Stimulated activated CD4-positive, alpha-beta T cell treated with anti-CD3 and anti-CD28 coated beads, TNF-alpha, amount 100 ng/mL, for 1 hour (primary cell): ENCODE results near the gene OR2T3.
"Not testable (repeated sequence)": the region's sequence is repeated elsewhere in the genome, so short reads cannot be mapped to it uniquely, and the experiment has no call there.

Experiments
- DNase-seq, 3 donors: peaks; one replicate each; pipeline ENCODE4 v3.0.0-alpha.2; 2020; ENCODE audit warnings: low read depth in 3 of 3, low spot score in 1 of 3

Gene OR2T3, protein sequence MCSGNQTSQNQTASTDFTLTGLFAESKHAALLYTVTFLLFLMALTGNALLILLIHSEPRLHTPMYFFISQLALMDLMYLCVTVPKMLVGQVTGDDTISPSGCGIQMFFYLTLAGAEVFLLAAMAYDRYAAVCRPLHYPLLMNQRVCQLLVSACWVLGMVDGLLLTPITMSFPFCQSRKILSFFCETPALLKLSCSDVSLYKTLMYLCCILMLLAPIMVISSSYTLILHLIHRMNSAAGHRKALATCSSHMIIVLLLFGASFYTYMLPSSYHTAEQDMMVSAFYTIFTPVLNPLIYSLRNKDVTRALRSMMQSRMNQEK

DNA sequence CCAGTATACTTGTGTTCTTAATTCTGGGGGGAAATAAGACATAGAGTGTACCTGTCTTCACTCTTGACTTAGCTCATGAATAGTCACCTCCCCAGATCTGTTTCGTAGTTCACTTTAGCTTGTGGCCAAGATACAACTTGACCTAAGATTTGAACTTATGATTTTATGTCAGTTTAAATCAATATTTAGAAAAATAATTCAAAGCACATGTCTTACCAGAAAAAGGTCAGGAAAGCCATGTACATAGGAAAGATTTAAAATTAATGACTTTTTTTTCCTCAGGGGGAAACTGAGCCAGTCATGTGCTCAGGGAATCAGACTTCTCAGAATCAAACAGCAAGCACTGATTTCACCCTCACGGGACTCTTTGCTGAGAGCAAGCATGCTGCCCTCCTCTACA lies at the start of gene OR2T3:
Gene OR2T3 (plus strand): TSS at position 301 of the 400 bp plus-strand sequence. CDS start 0 bp downstream, at position 301.
- not testable (repeated sequence) for DNase-seq

DNA sequence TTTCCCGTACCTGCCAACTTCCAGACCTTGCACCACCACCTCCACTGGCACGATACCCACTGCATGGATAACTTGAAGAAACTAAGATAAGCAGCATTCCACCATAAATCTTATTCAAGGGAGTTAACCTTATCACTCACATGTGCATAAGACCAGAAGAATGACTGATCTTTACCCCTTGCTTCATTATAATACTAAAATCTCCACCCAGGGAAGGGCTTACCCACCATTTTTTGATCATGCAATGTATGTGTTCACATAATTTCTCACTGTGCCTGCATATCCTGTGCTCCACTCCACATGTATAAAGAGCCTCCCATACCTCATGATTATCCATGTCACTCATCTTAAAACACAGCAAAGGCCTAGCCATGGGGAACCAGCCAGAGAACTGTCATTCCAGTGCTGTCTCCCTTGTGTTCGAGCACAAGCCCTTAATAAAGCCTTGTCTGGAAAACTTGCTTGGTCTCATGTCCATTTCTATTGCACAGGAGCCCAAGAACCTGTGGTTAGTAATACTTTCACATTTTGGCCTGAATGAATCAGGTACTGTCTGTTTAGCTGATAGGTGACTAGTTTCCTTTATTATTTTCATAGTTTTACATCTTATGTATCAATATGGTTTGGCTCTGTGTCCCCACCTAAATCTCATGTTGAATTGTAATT lies 45.5 kb upstream of the OR2T3 start:
- DNase-seq: not testable (repeated sequence)

DNA sequence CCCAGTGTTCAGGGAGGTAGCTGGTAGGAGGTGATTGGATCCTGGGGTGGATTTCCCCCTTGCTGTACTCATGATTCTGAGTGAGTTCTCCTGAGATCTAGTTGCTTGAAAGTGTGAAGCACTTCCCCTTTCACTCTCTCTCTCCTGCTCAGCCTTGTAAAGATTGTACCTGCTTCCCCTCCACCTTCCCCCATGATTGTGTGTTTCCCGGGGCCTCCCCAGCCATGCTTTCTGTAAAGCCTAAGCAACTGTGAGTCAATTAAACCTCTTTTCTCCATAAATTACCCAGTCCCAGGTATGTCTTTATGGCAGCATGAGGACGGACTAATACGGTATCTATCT lies 45.0 kb upstream of the OR2T3 start:
- not testable (repeated sequence) for DNase-seq

DNA sequence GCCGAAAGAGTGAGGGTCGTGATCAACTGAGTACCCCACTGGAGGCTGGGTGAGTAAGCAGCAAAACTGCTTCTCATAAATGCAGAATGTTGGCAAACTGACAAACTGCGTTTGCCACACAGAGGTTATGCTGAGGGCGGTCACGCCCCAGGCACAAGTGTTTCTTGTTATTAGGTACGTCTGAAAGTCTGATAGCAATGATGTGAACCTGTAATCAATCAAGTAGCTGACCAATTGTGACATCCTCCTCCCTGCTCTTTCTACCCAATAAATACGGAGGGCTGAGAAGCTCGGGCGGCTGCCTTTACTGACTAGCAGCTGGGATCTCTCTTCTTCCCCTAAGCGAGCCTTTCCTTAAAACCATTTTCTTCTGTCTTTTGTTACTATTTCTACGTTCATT lies 41.5 kb upstream of the OR2T3 start:
- not testable (repeated sequence) for DNase-seq

DNA sequence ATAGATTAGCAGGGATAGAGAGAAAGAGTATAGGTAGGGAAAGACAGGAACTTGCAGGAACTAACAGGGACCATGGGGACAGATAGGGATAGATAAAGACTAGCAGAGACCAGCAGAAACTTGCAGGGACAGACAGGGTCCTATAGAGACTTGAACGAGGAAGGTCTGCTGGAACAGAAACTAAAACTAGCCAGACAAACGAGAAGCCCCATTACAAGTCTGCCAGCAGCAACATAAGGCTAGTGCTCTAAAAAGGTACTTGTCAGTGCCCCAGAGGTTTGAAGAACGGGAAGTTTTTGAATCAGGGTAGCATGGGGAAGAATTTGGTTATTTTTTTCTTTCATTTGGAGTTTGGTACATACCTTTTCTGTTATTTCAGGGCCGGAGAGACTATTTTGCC lies 41.0 kb upstream of the OR2T3 start:
- DNase-seq: not testable (repeated sequence)

DNA sequence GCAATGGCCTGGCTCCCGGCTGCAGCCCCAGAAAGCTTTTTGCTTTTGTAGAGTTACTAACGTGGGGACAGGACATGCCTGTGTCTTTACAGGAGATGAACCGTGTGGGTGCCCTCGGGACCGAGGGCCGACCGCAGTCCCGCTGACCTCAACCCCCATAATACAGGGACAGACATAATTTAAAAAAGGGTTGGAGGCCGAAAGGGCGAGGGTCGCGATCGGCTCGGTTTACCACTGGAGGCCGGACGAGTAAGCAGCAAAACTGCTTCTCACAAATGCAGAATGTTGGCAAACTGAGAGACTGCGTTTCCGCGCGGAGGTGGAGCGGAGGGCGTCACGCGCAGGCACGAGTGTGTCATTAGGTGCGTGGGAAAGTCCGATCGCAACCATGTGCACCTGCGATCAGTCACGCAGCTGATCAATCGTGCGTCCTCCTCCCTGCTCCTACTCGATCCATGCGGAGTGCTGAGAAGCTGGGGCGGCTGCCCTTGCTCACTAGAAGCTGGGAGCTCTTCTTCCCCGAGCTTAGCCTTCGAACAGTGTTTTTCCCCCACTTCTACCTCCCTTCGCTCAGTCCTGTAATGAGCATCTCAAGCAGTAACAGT lies 39.2 kb upstream of the OR2T3 start:
- not testable (repeated sequence) for DNase-seq

DNA sequence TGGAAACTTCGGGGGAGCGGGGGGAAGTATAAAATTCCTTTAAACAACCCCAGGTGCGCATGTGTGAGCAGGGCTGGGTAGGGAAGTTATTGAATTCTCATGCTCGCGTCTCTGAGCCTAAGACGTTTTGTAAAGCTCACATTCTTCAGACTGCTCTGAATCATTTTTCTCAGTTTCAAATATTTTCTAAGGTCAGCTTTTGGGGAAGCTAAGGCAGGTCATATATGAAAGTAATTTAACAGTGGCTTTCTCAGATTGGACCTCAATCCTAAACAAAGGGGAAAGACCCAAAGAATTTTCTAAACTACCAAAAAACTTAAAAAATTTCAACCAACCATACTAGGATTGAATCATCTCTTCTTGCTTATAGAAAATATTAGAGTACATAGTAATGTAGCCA lies 38.2 kb upstream of the OR2T3 start:
- not testable (repeated sequence) for DNase-seq

DNA sequence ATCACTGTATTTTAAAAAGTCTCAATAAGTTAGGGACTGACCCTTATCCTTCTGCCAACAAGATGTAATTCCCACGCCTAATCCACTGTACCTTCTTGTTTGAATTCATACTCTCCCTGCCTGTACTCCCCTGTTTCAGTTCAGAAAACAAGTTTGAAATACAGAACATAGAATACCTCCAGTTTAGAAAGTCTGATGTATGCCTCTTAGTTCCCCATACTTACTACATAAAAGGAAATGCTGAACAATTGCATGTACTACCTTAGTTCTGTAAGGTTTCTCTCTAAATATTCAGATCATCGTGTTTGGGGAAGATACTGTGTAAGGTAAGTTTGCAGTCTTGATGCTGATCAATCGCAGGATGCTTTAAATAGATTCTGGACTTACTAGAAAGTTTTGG lies 36.8 kb upstream of the OR2T3 start:
- DNase-seq: not testable (repeated sequence)

DNA sequence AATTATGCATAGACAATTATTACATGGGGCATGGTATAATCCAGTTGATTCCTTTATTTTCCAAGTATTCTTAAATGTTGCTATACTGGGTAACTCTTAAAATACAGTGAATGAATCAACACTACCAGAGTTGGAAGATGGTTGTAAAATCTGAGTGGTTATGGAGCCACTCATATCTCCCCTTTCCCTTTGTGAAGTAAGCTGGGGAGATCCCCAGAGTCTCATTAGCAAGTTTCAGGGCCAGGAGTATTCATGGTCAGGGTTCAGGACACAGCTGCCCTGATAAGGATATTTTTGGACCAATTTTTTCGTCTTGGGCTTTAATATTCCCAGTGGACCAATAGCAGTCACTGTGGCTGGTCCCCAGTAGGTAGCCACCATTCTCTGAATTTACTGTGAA lies 34.5 kb upstream of the OR2T3 start:
- not testable (repeated sequence) for DNase-seq

DNA sequence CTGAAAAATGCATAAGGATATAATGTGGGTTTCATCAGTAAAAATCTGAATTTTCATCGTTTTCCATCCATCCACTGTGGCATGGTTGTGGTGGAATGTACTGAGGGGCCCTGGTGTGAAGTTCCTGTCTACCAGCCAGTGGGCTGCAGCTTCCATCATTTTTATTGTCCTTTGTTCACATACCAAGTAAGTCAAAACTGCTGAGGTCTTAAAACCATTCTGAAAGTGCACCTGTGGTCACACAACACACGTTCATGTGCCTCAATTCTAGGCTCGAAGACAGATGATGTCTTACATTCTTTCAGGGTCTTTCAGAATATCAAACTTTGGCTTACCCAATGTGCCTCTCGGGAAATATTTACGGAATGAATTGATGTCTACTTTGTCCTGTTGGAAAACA lies 33.9 kb upstream of the OR2T3 start:
- DNase-seq: not testable (repeated sequence)

DNA sequence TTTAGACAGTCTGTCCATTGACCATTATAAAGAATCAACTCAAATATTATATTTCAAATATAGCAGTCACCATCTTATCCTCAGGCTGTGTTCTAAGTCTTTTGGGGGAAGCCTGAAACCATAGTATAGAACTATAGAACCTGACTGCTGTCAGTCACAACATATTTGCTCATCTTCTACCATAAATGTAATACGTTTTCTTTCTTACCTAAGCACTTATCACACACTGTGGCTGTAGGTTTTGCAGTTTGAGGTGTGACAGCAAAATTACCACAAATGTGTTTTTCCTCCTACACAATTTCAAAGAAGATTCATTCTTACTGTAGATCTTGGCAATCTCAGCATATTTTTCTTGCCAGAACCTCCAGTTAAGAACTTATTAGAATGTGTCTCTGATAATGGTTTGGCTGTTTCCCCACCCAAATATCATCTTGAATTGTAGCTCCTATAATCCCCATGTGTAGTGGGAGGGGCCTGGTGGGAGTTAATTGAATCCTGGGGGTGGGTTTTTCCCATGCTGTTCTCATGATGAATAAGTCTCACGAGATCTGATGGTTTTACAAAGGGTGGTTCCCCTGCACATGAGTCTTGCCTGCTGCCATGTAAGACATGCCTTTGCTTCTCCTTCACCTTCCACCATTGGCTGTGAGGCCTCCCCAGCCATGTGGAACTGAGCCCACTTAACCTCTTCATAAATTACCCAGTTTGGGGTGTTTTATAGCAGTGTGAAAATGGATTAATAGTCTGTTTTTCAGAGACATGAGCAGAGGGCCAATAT lies 30.5 kb upstream of the OR2T3 start:
- DNase-seq: not testable (repeated sequence)

DNA sequence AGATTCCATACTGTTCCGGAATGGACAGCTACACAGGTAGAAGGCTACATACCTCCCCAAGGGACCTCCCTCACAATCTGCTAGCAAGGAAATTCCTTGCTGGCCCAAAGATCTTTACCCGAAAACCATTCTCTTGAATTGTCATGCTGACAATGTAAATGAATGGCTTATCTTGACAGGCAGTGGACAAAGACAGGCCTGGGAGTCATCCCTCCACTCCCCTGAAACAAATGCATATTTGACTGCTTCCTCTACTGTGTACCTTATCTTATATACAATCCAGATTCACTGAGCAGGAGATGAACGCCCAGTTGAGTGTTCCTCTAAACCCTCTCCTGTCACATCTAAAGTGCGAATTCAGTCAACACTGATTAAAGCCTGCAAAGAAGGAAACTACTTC lies 28.5 kb upstream of the OR2T3 start:
- DNase-seq: not testable (repeated sequence)

DNA sequence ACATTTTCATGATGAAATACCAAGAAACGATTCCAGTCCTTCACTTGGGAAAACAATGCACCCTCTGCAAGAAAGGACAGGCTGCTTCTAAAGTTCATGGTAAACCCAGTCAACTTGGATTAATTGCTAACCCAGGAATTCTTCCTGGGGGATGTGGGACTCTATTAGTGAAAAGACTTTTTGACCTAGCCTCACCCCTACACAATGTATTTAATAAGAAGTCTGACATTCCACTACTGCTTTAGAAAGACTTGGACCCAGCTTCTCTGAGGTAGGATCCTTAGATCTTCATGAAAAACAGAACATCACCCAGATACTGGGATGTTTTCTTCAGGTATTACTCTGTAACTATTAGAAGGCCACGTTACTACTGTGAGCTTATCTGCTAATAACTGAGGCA lies 27.8 kb upstream of the OR2T3 start, which contains the start of gene OR2T2:
Gene OR2T2 (plus strand): TSS at position 239 of the 400 bp plus-strand sequence. CDS start 7,161 bp downstream, outside the sequence.
- not testable (repeated sequence) for DNase-seq

DNA sequence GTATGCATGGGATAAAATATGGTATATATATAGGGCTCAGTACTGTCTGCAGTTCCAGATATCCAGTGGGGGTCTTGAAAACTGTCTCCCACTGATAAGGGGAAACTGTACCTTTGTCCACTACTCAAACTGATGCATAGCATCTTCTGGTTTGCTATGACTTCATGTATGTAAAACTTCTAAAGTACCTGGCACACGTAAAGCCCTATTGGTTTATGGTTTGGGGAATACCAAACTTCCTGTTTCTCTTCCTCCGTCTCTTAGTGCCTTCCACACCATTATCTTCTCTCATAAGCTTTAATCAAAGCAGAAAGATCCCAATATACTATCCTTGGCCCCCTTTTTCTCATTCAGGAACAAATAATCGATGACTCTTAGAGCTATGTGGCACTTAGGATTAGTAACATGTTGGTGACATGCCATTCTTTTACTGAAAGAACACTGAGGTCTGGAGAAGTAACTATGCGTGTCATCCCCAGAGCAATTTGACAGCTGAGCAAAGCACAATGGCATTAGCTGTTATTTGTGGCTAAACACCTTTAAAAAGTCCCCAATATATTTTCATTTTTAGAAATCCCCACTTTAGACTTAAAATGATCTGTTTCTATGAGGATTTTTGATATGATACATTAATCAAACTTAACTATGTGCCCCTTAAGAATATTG lies 24.6 kb upstream of the OR2T3 start:
- DNase-seq: not testable (repeated sequence)

DNA sequence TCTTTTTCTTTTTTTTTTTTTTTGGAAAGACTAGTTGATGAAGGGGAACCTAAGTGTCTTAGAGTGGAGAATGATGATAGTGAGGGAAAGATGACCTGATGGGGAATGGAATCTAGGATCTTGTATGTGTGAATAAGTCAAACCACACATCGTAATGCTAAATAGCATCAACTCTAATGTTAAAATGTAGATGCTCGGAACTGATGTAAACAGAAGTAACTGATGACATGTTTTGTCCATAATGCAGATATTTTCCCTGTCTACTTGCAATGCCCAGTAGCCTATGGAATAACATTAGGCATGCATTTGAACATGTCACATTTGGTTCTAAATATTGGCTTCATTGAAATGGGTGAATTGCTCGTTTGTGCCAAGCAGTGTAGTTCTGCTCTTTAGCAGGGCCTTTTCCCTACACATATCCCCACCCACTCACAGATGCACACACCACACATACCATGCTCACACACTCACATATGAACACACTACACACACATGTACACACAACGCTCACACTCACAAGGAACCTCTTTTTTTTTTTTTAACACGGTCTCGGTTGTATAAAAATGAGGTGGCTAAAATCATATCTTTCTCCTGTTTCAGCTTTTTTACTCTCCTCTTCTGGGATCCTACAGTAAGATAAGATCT lies 23.2 kb upstream of the OR2T3 start:
- DNase-seq: not testable (repeated sequence)

DNA sequence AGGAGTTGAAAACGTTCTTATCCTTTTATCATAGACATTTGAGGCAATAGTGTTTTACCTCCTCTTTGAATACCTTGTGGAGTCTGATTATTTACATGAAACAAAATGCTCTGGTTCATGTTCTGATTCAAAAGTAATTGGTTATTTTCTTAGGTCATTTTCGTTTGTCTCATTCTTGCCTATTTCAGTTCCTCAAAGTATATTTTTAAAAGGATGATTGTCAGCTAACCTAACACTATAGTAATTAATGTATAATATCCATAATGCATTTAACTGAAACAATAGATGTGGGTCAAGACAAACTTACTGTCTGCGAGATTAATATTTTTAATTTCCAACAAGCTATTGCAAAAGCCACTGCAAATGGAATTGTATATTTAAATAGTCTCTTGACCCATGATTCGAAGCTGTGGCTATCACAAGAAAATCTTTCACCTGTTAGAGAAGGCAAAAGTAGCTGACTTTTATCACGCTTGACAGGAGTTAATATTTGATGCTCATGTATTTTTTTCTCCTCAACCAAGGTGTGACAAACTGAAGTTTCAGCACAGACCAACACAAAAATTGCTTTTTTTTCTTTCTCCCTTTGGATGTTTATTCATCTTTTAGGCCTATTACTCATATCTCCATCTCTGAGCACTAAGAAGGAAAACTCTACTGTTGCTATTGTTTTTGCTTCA lies 22.5 kb upstream of the OR2T3 start:
- DNase-seq: not testable (repeated sequence)

DNA sequence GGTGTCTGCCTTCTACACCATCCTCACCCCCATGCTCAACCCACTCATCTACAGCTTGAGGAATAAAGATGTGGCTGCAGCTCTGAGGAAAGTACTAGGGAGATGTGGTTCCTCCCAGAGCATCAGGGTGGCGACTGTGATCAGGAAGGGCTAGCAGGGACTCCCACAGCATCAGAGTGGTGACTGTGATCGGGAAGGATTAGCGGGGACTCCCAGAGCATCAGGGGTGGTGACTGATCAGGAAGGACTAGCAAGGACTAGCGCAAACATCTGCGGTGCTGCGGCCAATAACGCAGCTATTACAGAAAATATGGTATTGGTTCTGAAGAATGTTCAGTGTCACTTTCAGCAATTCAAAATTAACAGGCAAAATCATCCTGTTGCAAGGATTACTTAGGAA lies 19.5 kb upstream of the OR2T3 start:
- not testable (repeated sequence) for DNase-seq

DNA sequence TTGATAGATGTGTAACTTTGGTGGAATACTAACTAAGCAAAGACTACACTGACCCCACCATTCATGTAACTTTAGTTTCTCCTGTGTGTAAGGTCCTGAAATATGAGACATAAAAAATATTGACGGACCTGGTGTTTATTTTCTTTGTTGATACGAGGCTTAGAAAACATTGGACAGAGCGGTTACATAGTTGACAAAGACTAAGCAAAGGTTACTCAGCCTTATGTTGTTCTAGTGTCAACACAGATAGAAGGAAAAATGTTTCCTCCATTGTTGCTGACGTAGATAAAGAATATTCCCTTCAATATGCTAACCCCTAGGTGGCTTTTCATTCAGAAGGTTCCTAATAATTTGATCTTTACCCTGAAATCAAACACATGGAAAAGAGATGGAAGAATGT lies 18.1 kb upstream of the OR2T3 start:
- not testable (repeated sequence) for DNase-seq

DNA sequence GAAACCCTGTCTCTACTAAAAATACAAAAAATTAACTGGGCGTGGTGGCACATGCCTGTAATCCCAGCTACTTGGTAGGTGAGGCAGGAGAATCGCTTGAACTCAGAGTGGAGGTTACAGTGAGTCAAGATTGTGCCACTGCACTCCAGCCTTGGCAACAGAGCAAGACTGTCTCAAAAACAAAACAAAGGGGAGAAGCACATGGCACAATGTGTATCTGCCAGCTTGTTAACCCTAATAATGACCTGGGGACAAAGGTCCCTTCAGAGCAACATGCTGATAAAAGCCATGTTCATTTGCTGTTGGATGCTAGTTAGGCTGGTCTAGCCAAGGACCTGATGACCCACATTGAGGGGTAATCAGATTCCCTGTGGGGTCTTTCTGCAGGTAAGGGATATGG lies 16.5 kb upstream of the OR2T3 start:
- DNase-seq: not testable (repeated sequence)

DNA sequence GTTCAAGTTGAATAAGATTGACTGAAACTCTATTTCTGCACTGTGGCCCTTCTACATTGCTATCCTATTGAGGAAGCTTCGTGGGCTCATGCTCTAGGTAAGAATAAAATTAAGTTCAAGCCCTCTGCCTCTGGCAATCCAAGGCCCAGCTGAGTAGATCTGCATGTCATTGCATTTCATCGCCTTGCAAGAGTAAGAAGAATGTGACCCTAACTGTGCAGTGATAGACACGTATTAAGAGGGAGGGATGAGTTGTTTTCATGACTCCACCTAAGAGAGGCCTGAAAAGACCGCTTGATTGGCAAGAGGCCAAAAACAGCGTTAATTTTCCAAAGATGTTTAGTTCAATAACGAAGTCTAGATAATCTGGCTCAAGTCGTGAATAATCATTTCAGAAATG lies 14.0 kb upstream of the OR2T3 start:
- not testable (repeated sequence) for DNase-seq
